ENCODE results near the gene LRRK1. TPM values are rescaled to one million over a fixed set of nuclear protein-coding genes. Genes with fewer than 3 reads are reported as not detected.

Gene LRRK1
- total RNA-seq, 2 donors from 2014 or later: 0.74 to 1.2 TPM

DNA sequence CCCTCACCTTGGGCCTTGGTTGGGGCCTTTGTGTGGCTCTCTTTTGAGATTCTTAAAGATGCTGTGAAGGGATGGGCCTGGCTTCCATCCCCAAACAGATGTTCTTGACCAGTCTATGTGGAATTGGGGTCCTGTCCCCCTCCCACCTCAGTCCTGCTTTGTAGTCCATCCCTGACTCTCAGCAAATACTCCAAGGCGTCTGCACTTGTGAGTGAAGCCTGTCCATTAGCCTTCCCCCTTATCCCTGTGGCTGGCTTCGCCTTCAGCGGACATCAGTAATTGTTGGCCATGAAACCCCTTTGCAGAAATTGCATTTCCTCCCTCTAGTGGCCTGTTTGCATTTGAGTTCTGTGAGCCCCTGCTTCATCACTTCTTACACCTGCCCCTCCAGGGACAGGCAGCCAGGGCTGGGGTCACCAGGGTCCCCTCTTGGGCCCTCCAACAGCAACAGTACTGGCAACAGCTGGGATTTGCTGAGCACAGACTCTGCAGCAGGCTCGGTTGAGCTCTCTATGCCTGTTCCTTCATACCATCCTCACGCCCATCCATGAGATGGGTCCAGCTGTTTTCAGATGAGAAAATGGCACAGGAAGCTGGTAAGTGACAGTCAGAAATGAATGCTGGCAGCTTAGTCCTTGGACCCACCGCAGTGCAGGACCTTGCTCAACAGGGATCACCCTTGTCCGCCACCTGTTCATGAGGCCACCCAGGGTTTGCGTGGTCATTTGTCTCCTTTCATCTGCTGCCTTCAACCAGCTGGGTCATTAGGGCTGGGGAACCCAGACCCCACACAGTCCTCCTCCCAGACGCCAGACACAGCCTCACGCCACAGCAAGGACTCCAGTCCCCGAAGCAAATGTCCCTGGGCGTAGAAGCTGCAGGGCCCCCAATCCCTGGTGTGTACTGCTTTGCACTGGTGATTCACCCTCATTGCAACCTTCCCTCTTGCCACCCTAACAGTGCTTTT is 8.9 kb upstream of the LRRK1 start:
- DNase-seq (no peak), ATAC-seq (replicated peaks in 1 of 2) (no peak)
- H3K27me3 Mint-ChIP-seq (ENCODE audit: low read depth): peaks cover 34% of the 10 kb centered on the region
- H3K36me3 Mint-ChIP-seq (ENCODE audit: insufficient read depth in 2 of 2): peaks cover 0 to 3% of the 10 kb centered on the region in 2 donors
- no peaks in the 10 kb centered on the region for H3K4me1 Mint-ChIP-seq (ENCODE audit: low read depth)
- H3K4me3 Mint-ChIP-seq: no peak overlapping the region
- no peak overlapping the region for H3K27ac Mint-ChIP-seq
- H3K9me3 Mint-ChIP-seq: no peaks in the 10 kb centered on the region

DNA sequence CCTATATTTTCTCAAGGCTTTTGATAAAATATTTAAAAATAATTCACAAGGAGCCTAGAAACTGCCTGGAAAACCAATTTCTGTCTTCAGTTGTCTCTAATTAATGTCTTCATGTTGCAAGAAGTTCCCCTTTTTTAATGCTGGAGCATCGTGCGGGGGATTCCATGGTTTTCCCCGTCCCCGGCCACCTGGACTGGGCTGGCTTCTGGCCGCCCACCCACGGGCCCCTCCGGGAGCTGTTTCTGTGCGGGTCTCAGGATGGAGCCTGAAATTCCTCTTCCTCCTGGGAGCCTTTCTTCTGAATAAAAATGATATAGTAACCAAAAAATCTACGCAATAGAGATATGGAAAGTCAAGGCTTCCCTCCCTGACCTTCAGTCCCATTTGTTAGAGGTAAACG is 8.1 kb upstream of the LRRK1 start:
- H3K27ac Mint-ChIP-seq: no peak overlapping the region
- no peaks in the 10 kb centered on the region for H3K4me1 Mint-ChIP-seq (ENCODE audit: low read depth)
- H3K9me3 Mint-ChIP-seq: no peaks in the 10 kb centered on the region
- DNase-seq (no peak), ATAC-seq (replicated peaks in 1 of 2) (no peak)
- H3K36me3 Mint-ChIP-seq (ENCODE audit: insufficient read depth in 2 of 2): peaks cover 0 to 3% of the 10 kb centered on the region in 2 donors
- no peak overlapping the region for H3K4me3 Mint-ChIP-seq
- peaks cover 34% of the 10 kb centered on the region for H3K27me3 Mint-ChIP-seq (ENCODE audit: low read depth)

DNA sequence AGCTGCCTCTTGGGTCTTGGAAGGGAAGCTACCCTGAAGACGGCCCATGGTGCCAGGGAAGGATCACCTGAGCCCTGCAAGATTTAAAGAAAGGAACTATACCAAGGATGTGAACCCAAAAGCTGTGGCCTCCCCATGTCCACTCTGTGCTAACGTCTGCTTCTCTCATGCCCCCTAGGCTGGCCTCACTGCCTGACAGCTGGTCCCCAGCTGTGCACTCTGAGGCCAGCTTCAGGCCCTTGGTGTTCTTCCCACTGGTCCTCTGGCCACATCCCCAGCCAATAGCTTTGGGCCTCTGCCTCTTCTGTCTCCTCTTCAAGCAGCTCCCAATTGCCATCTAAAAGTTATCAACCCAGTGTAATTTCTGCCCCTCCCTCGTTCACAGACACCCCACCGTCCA is 5.2 kb upstream of the LRRK1 start:
- H3K27ac Mint-ChIP-seq: no peak overlapping the region
- peaks cover 0 to 3% of the 10 kb centered on the region in 2 donors for H3K36me3 Mint-ChIP-seq (ENCODE audit: insufficient read depth in 2 of 2)
- DNase-seq: no peak
- no peaks in the 10 kb centered on the region for H3K9me3 Mint-ChIP-seq
- peaks cover 9% of the 10 kb centered on the region for H3K4me1 Mint-ChIP-seq (ENCODE audit: low read depth)
- ATAC-seq (replicated peaks in 1 of 2): no peak
- H3K27me3 Mint-ChIP-seq (ENCODE audit: low read depth): peaks cover 45% of the 10 kb centered on the region
- H3K4me3 Mint-ChIP-seq: no peak overlapping the region

- H3K27ac Mint-ChIP-seq: no peak overlapping the region
- peaks cover 0 to 3% of the 10 kb centered on the region in 2 donors for H3K36me3 Mint-ChIP-seq (ENCODE audit: insufficient read depth in 2 of 2)
- peaks cover 9% of the 10 kb centered on the region for H3K4me1 Mint-ChIP-seq (ENCODE audit: low read depth)
- ATAC-seq (replicated peaks in 1 of 2): no peak
- no peaks in the 10 kb centered on the region for H3K9me3 Mint-ChIP-seq
- DNase-seq: no peak
- H3K27me3 Mint-ChIP-seq (ENCODE audit: low read depth): peaks cover 42% of the 10 kb centered on the region
- no peak overlapping the region for H3K4me3 Mint-ChIP-seq
Measured at GRCh38 chr15:100914876-100915275, 4.3 kb upstream of the LRRK1 start.

GRCh38 chr15:100918034-100918689 is 995 bp upstream of the LRRK1 start:
- Mint-ChIP-seq H3K4me1 (ENCODE audit: low read depth) (peaks cover 25% of the 10 kb centered on the region), H3K27ac (no peak overlapping the region), H3K4me3 (peak overlapping the region; percentile 87 to 89), H3K27me3 (ENCODE audit: low read depth) (peaks cover 72% of the 10 kb centered on the region), H3K9me3 (no peaks in the 10 kb centered on the region), H3K36me3 (ENCODE audit: insufficient read depth in 2 of 2) (peaks cover 0 to 3% of the 10 kb centered on the region in 2 donors)
- DNase-seq (peak; percentile 80 to 82), ATAC-seq (replicated peaks in 1 of 2) (peak; percentile 91 to 92)

GRCh38 chr15:100919481-100920405 is 586 bp downstream of the LRRK1 start:
- H3K4me1 Mint-ChIP-seq (ENCODE audit: low read depth): peaks cover 25% of the 10 kb centered on the region
- DNase-seq (peak; percentile 35 to 54), ATAC-seq (replicated peaks in 1 of 2) (peak; percentile 22 to 33)
- no peak overlapping the region for H3K27ac Mint-ChIP-seq
- peak overlapping the region; percentile 66 to 70 for H3K4me3 Mint-ChIP-seq
- H3K27me3 Mint-ChIP-seq (ENCODE audit: low read depth): peaks cover 68% of the 10 kb centered on the region
- no peaks in the 10 kb centered on the region for H3K9me3 Mint-ChIP-seq
- no peaks in the 10 kb centered on the region for H3K36me3 Mint-ChIP-seq (ENCODE audit: insufficient read depth in 2 of 2)

DNA sequence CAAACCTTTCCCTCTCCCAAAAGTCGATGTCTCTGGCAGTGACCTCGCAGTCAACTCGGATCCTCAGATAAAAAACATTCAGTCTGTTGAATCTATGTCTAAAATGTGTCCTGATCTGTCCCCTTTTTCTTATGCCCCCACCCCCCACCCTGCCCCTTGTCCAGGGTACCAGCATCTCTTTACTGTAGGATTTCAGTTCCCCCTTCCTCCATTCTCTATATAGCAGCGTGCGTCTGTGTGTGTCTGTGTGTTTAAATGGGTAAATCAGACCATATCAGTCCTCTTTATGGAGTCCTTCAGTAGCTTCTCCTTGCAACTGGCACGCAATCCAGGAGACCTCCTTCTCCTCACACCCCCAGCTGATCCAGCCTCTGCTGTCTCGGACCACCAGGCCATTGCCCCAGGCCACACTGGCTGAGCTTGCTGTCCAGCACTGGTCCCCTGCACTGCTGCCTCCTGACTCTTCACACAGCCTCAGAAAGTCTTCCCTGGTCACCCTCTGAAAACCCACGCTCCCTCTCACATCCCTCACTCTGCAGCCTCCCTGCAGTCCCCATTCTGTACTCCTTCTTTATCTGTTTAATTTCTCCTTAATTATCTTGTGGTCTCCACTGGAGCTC is 1.5 kb downstream of the LRRK1 start:
- ATAC-seq (replicated peaks in 1 of 2) (no peak), DNase-seq (no peak)
- peak overlapping the region; percentile 66 to 70 for H3K4me3 Mint-ChIP-seq
- H3K27ac Mint-ChIP-seq: no peak overlapping the region
- no peaks in the 10 kb centered on the region for H3K9me3 Mint-ChIP-seq
- peaks cover 25% of the 10 kb centered on the region for H3K4me1 Mint-ChIP-seq (ENCODE audit: low read depth)
- H3K36me3 Mint-ChIP-seq (ENCODE audit: insufficient read depth in 2 of 2): no peaks in the 10 kb centered on the region
- peaks cover 68% of the 10 kb centered on the region for H3K27me3 Mint-ChIP-seq (ENCODE audit: low read depth)

DNA sequence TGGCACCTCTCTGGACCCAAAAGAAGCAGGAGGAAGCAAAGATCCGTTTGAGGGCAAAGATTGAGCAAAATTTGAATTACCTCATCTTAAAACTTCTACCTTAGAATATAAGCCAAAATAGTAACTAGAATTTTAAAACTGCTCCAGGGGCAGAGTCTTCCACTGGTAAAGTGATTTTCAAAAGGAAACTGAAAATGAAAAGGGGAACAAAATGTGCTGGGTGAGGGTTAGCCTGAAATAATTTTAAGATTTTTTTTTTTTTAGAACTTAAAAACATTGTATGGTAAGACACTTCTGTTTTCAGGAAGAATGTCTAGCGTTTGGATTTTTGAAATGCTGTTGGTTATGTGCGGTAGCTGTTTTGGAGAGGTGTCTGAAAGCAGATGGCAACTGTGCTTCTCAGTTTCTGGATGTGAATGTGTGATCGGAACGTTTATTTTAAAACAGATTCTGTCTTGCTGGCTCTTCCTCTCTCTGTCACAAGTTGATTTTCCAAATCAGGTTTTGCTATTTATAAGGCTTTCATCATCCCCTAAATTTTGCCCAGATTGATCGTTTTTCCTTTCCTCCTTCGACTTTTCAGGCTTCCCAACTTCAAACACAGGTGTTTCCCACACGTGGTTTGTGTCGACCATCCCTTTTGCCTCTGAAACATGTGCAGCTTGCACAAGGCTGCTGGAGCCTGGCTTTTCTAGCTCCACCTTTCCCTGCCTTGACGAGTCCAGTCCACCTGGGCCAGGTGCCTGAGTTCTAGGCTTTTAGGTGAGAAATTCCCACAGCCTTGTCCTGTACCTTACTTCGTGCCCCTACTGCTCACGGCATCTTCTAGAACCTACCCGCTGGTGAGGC is 3.3 kb downstream of the LRRK1 start:
- Mint-ChIP-seq H3K27me3 (ENCODE audit: low read depth) (peaks cover 58% of the 10 kb centered on the region), H3K4me3 (peak overlapping the region; percentile 58 to 70), H3K36me3 (ENCODE audit: insufficient read depth in 2 of 2) (no peaks in the 10 kb centered on the region), H3K27ac (no peak overlapping the region), H3K9me3 (no peaks in the 10 kb centered on the region), H3K4me1 (ENCODE audit: low read depth) (peaks cover 25% of the 10 kb centered on the region)
- no peak for ATAC-seq (replicated peaks in 1 of 2)
- DNase-seq: no peak

GRCh38 chr15:100923076-100923475 is 3.9 kb downstream of the LRRK1 start:
- ATAC-seq (replicated peaks in 1 of 2) (no peak), DNase-seq (no peak)
- Mint-ChIP-seq H3K9me3 (no peaks in the 10 kb centered on the region), H3K4me3 (peak overlapping the region in 1 of 2 donors; percentile 70), H3K36me3 (ENCODE audit: insufficient read depth in 2 of 2) (no peaks in the 10 kb centered on the region), H3K4me1 (ENCODE audit: low read depth) (peaks cover 24% of the 10 kb centered on the region), H3K27me3 (ENCODE audit: low read depth) (peaks cover 54% of the 10 kb centered on the region), H3K27ac (no peak overlapping the region)

DNA sequence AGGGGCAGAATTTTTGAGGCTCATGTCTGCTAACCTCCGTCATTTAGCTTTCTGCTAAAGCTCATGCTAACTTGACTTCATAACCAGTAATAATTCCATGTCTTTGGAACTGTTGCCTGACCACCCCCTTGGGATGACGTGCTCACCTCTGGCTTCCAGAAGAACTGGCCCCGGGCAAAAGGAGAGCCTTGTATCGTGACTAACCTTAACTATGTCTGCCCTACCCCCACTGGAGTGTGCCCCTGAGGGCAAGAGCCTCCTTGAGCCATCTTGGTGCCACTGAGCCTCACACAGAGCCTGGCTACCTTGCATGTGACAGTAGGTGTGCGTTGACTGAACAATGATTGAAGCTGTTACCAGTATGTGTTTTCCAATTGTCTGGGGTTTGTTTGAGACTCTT is 4.7 kb downstream of the LRRK1 start:
- no peak overlapping the region for H3K4me3 Mint-ChIP-seq
- H3K36me3 Mint-ChIP-seq (ENCODE audit: insufficient read depth in 2 of 2): no peaks in the 10 kb centered on the region
- no peak for ATAC-seq (replicated peaks in 1 of 2)
- no peak for DNase-seq
- H3K9me3 Mint-ChIP-seq: no peaks in the 10 kb centered on the region
- peaks cover 49% of the 10 kb centered on the region for H3K27me3 Mint-ChIP-seq (ENCODE audit: low read depth)
- H3K4me1 Mint-ChIP-seq (ENCODE audit: low read depth): peaks cover 16% of the 10 kb centered on the region
- H3K27ac Mint-ChIP-seq: no peak overlapping the region

DNA sequence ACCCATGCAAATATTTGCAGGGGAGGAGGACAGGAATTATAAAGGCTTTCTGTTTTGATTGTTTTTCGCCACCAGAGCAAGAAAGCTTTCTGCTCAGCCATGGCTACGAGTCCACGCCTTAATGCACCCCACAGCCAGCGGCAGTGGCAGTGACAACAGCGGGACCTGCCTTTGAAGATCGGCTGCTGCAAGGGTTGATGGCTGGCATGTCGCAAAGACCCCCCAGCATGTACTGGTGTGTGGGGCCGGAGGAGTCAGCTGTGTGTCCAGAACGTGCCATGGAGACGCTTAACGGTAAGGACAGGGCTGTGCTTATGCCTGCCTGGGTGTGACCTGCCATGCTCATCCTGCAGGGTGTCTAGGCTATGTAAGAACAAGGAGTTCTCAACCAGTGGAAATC is 5.3 kb downstream of the LRRK1 start:
- ATAC-seq (replicated peaks in 1 of 2) (no peak), DNase-seq (no peak)
- Mint-ChIP-seq H3K4me3 (no peak overlapping the region), H3K9me3 (no peaks in the 10 kb centered on the region), H3K4me1 (ENCODE audit: low read depth) (peaks cover 16% of the 10 kb centered on the region), H3K27me3 (ENCODE audit: low read depth) (peaks cover 49% of the 10 kb centered on the region), H3K36me3 (ENCODE audit: insufficient read depth in 2 of 2) (no peaks in the 10 kb centered on the region), H3K27ac (no peak overlapping the region)

DNA sequence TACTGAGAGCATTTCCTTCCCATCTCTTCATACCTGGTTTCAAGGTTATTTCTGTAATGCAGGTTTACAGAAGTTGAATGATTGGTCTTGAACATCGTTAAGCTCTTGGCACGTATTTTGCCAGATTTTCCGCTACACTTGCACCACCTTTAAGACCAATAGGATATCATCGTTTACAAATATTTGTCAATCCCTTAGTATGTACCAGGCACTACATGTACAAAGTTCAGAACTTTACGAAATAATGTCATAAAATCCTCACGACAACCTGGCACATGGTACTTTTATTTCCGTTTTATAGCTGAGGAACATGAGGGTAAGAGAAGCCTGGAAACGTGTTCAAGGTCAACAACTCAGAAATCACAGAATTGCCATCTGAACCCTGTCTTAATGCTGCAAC is 6.3 kb downstream of the LRRK1 start:
- ATAC-seq (replicated peaks in 1 of 2) (no peak), DNase-seq (no peak)
- H3K27ac Mint-ChIP-seq: no peak overlapping the region
- no peak overlapping the region for H3K4me3 Mint-ChIP-seq
- H3K4me1 Mint-ChIP-seq (ENCODE audit: low read depth): peaks cover 16% of the 10 kb centered on the region
- no peaks in the 10 kb centered on the region for H3K36me3 Mint-ChIP-seq (ENCODE audit: insufficient read depth in 2 of 2)
- peaks cover 42% of the 10 kb centered on the region for H3K27me3 Mint-ChIP-seq (ENCODE audit: low read depth)
- H3K9me3 Mint-ChIP-seq: no peaks in the 10 kb centered on the region

Data from activated T-cell treated with anti-CD3 and anti-CD28 coated beads, Interleukin-2, amount 50 U/mL, for 72 hours (primary cell).